OCI-LY3 (cell line): Measurements from ENCODE around the gene BHLHA15.

Experiments used
- EZH2phosphoT487 ChIP-seq: fragments of 200-600 bp; shearing (Covaris generic); IDR thresholded peaks from 2 replicates; pipeline ENCODE4 v1.6.1; 2018; ENCODE audit warnings: antibody characterized with exemption, mixed run types, low read depth
- TF ChIP-seq, protein P1 (sequence below): fragments of 200-600, 300-600 bp; sonication (generic); IDR thresholded peaks from 2 replicates; pipeline ENCODE4 v1.5.1; 2014; ENCODE audit warnings: antibody characterized with exemption, low read length, low read depth

GRCh38 chr7:98178762-98179490 lies 32.3 kb upstream of the BHLHA15 start:
- TF ChIP-seq, protein P1, sequence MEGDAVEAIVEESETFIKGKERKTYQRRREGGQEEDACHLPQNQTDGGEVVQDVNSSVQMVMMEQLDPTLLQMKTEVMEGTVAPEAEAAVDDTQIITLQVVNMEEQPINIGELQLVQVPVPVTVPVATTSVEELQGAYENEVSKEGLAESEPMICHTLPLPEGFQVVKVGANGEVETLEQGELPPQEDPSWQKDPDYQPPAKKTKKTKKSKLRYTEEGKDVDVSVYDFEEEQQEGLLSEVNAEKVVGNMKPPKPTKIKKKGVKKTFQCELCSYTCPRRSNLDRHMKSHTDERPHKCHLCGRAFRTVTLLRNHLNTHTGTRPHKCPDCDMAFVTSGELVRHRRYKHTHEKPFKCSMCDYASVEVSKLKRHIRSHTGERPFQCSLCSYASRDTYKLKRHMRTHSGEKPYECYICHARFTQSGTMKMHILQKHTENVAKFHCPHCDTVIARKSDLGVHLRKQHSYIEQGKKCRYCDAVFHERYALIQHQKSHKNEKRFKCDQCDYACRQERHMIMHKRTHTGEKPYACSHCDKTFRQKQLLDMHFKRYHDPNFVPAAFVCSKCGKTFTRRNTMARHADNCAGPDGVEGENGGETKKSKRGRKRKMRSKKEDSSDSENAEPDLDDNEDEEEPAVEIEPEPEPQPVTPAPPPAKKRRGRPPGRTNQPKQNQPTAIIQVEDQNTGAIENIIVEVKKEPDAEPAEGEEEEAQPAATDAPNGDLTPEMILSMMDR, result no peak
- no peak for TF ChIP-seq EZH2phosphoT487
